H1 (cell line): ENCODE measurements around the gene RNU6-1.

Source experiments
- CTCF ChIP-seq, 3 experiments: IDR thresholded peaks; 1 replicate in 2 of 3; 2 replicates in 1 of 3; pipeline versions ENCODE4 v1.5.1 to v1.6.1; 2011; ENCODE audit warnings: low read length in 3 of 3, mild to moderate bottlenecking in 3 of 3, inconsistent platforms in 2 of 3, low read depth in 1 of 3, moderate library complexity in 1 of 3; ENCODE audit not compliant: insufficient read depth in 1 of 3; ENCODE audit errors: control extremely low read depth in 1 of 3
- EZH2 ChIP-seq: fragments of 200-600 bp; sonication (generic); IDR thresholded peaks from 2 replicates; pipeline ENCODE4 v1.7.1; 2012; ENCODE audit warnings: low read depth, mild to moderate bottlenecking, moderate library complexity, low read length, inconsistent platforms; ENCODE audit not compliant: severe bottlenecking
- POLR2A ChIP-seq, 2 experiments: IDR thresholded peaks; 1 replicate in 1 of 2; 2 replicates in 1 of 2; pipeline ENCODE4 v1.6.1; 2011; ENCODE audit warnings: low read depth in 2 of 2, low read length in 2 of 2, mild to moderate bottlenecking in 2 of 2; ENCODE audit errors: control extremely low read depth in 1 of 2
- USF2 ChIP-seq: IDR thresholded peaks from 2 replicates; pipeline ENCODE4 v1.6.1; 2011; ENCODE audit warnings: low read length, improper control_type of control experiment

- no peak for TF ChIP-seq CTCF (IDR thresholded peaks at IDR 0.05; ENCODE audit: control extremely low read depth in 1 of 3, insufficient read depth in 1 of 3, low read depth in 1 of 3, low read length in 3 of 3)
- TF ChIP-seq USF2, result no peak
- TF ChIP-seq EZH2, result no peak
- no peak for TF ChIP-seq POLR2A (IDR thresholded peaks at IDR 0.05; ENCODE audit: control extremely low read depth in 1 of 2, low read depth in 2 of 2, low read length in 2 of 2)
Observed at GRCh38 chr15:67884009-67884408, 44.2 kb upstream of the RNU6-1 start.
